ENCODE results near the gene ZBTB11. TPM values are rescaled to one million over a fixed set of nuclear protein-coding genes. Genes with fewer than 3 reads are reported as not detected.

Gene ZBTB11
- total and polyA plus RNA-seq, 2 of the 13 experiments (the other 11 are each of a cell fraction or from before 2014, with no cell fraction given) = 5.9 to 18.1 TPM

- TF ChIP-seq ZBTB44 (CRISPR knock-in tag; IDR thresholded peaks at IDR 0.05) (no peak), JDP2 (CRISPR knock-in tag; IDR thresholded peaks at IDR 0.05; ENCODE audit: borderline replicate concordance) (no peak), ZNF512B (CRISPR knock-in tag; IDR thresholded peaks at IDR 0.05; ENCODE audit: borderline replicate concordance) (no peak), KLF15 (CRISPR knock-in tag; IDR thresholded peaks at IDR 0.05; ENCODE audit: borderline replicate concordance) (no peak), ZBTB34 (CRISPR knock-in tag; IDR thresholded peaks at IDR 0.05) (no peak), GABPA (IDR thresholded peaks at IDR 0.05; ENCODE audit: low read depth, low read length) (no peak), GABPA (CRISPR knock-in tag; IDR thresholded peaks at IDR 0.05; ENCODE audit: low read depth) (peak; percentile 82), ZNF670 (CRISPR knock-in tag; IDR thresholded peaks at IDR 0.05; ENCODE audit: borderline replicate concordance) (0 out of 2 replicates have a peak, but pooled peaks have one; percentile 71), ZNF619 (CRISPR knock-in tag; IDR thresholded peaks at IDR 0.05) (no peak), MIXL1 (CRISPR knock-in tag; IDR thresholded peaks at IDR 0.05) (peak; percentile 48; the same call in 1 of the 2 replicates), SNAI1 (CRISPR knock-in tag; IDR thresholded peaks at IDR 0.05; ENCODE audit: borderline replicate concordance) (no peak), ZNF256 (CRISPR knock-in tag; conservative IDR thresholded peaks at IDR 0.05) (no peak), BRCA1 (CRISPR knock-in tag; IDR thresholded peaks at IDR 0.05) (no peak), NFE2L1 (CRISPR knock-in tag; IDR thresholded peaks at IDR 0.05; ENCODE audit: borderline replicate concordance) (no peak), TEAD3 (CRISPR knock-in tag; optimal IDR thresholded peaks at IDR 0.05; ENCODE audit: borderline replicate concordance) (no peak), ZNF431 (CRISPR knock-in tag; IDR thresholded peaks at IDR 0.05; ENCODE audit: borderline replicate concordance, low read depth) (no peak), ZNF432 (CRISPR knock-in tag; IDR thresholded peaks at IDR 0.05; ENCODE audit: borderline replicate concordance) (no peak), BRF2 (CRISPR knock-in tag; IDR thresholded peaks at IDR 0.05) (no peak), SMYD3 (CRISPR knock-in tag; IDR thresholded peaks at IDR 0.05) (no peak), HOXA7 (CRISPR knock-in tag; IDR thresholded peaks at IDR 0.05) (no peak), ZNF550 (CRISPR knock-in tag; IDR thresholded peaks at IDR 0.05; ENCODE audit: borderline replicate concordance) (no peak)
Observed at GRCh38 chr3:101724329-101725193, 47.6 kb upstream of the ZBTB11 start, which contains the start of gene CEP97 (continued).

Data from HepG2 (cell line).